HG03135 (cell line): ENCODE measurements around the gene NOBOX.
"Not testable (repeated sequence)": the region's sequence is repeated elsewhere in the genome, so short reads cannot be mapped to it uniquely, and the experiment has no call there.

Experiments
- ATAC-seq: cut with Tn5 transposase; IDR thresholded peaks from one replicate; pipeline ENCODE4 v1.9.1; 2021; ENCODE audit warnings: mild to moderate bottlenecking, moderate library complexity; ENCODE audit not compliant: unreplicated experiment

Gene NOBOX

GRCh38 chr7:144403649-144404061 lies at the start of gene NOBOX:
Gene NOBOX (minus strand): TSS chr7:144403693.
- ATAC-seq: no peak

DNA sequence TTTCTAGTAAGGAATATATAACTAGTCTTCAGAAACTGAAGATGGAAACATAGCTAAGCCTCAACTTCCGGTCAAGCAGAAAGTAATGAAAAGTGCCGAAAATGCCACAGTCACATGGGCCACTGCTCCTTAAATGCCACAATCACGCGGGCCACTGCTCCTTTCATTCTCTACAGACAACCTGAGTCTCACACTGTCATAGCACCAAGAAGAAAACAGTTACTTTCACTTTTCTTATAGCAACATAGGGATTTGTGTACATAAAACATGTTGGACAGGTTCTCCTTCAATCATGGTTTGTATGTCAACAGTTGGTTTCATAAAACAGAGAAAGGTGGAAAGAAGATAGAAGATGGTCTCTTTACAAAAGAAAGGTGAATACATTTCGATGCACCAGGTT lies 48.6 kb upstream of the NOBOX start:
- ATAC-seq: peak; percentile 90

DNA sequence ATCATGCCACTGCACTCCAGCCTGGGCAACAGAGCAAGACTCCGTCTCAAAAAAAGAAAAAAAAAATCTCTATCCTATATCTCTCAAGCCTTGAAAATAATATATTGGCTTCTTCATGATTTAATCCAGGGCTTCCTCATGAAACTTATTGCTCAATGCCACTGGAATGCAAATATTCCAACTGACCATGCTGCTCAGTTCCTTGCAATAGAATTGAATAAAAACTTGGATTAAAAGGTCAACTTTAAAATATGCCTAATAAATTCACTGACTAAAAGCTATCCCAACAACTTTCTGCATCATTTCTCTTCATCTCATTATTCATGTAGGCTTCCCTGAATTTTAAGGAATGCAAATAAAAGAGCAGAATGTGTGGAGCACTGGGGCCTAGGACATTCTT lies 42.1 kb upstream of the NOBOX start:
- ATAC-seq: no peak

GRCh38 chr7:144439717-144440205 lies 36.3 kb upstream of the NOBOX start:
- ATAC-seq: no peak

- ATAC-seq: no peak
These were observed 35.3 kb upstream of the NOBOX start for GRCh38 chr7:144438759-144439158.

GRCh38 chr7:144437370-144438191 lies 34.1 kb upstream of the NOBOX start:
- ATAC-seq: peak; percentile 59

- no peak for ATAC-seq
These were observed 33.0 kb upstream of the NOBOX start for GRCh38 chr7:144436500-144436899.

GRCh38 chr7:144428431-144428830 lies 24.9 kb upstream of the NOBOX start:
- ATAC-seq: no peak

DNA sequence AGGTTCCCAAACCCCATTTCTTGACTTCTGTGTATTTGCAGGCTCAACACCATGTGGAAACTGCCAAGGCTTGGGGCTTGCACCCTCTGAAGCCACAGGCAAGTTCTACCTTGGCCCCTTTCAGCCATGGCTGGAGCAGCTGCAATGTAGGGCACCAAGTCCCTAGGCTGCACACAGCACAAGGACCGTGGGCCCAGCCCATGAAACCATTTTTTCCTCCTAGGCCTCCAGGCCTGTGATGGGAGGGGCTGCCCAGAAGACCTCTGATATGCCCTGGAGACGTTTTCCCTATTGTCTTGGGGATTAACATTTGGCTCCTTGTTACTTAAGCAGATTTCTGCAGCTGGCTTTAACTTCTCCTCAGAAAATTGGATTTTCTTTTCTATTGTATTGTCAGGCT lies 24.0 kb upstream of the NOBOX start:
- ATAC-seq: not testable (repeated sequence)

- not testable (repeated sequence) for ATAC-seq
These were observed 15.4 kb upstream of the NOBOX start for GRCh38 chr7:144418931-144419330.

GRCh38 chr7:144416341-144416740 lies 12.8 kb upstream of the NOBOX start:
- ATAC-seq: no peak

DNA sequence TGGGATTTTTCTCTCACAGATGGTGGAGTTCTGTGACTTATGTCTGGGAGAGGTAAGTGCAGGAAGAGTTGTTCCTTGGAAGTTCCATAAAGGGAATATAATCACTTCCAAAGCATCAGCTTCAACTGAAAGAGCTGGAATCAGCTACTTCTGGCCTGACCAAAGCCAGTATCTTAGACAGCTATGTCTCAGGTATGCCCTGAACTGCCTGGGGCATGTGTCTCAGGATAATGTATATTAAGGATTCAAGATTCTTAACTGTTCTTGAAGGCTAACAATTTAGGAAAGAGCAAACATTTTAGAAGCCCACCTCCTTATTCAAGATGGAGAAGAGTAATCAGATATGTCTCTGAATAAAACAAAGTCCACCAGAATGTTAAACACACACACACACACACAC lies 12.4 kb upstream of the NOBOX start:
- no peak for ATAC-seq

DNA sequence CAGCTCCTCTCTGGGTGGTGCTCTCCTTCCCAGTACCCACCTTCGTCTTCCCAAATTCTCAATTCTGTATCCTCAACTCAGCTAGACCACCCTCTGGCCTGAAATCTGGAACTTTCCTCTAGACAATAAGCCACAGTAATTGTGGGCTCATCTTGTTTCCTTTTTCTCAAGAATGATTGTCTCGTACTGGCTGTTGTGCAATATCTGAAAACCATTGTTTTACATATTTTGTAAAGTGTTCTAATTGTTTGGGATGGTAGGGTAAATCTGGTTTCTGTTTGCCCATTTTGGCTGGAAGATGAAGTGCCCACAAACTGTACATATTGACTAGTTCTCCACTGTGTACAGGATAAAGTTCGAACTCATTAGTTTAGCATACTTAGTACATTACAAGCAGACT lies 11.3 kb upstream of the NOBOX start:
- no peak for ATAC-seq

DNA sequence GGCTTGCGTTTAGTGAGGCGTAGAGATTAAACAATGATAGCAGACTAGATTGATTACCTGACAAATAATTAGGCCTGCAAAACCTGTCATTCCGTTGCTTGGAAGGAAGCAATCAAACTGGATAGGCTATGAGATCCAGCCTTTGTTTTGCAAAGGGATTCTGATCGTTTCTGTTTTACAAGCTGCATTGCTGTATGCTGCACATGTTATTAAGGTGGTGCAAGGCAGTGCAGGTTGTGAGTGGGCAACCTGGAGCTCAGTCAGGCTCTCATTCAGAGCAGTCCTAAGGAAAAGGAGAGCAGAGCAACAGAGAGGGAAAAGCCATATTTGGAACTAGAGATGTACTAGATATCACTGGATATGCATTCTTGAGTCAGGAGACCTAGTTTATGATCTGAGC lies 6.9 kb upstream of the NOBOX start:
- no peak for ATAC-seq

- ATAC-seq: no peak
These were observed 4.6 kb upstream of the NOBOX start for GRCh38 chr7:144408121-144408520.

GRCh38 chr7:144407266-144407931 lies 3.9 kb upstream of the NOBOX start:
- no peak for ATAC-seq

- no peak for ATAC-seq
These were observed 1.5 kb upstream of the NOBOX start for GRCh38 chr7:144404946-144405345.

DNA sequence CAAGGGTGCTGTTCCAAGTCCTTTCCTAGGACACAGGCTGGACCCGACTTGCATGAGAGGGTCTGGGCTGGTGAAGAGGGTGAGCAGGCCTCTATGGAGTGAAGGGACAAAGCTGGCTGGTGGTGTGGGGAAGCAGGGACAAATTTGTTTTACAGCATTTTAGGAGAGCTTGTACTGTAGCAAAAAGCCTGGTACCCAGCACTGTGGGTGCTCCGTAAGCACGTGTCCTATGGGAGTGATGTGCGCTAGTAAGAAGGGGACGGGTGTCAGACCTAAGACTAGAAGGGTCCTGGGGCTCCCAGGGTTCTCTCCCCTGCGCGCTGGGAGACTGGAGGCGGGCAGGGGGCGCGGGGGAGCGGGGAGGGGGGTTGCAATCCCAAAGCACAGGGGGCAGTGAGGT lies 391 bp downstream of the NOBOX start:
- no peak for ATAC-seq

- no peak for ATAC-seq
These were observed 2.0 kb downstream of the NOBOX start for GRCh38 chr7:144401490-144401889.

DNA sequence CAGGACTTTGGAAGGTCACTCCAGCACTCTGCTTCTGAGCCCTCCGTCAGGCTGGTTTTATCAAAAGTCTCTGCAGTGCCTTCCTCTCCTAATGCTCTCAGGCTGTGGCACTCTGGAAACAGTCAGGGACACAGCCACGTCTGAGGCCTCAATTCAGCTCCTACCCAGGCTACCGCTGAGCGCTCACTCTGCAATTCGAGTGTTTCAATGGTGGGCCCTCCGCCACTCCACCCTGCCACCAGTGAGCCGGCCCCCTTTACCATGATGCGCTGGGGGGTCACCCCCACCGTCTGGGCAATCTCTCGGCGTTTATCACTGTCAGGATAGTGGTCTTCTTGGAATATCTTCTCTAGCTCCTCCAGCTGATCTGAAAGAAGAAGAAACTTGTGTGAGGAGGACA lies 3.5 kb downstream of the NOBOX start:
- no peak for ATAC-seq

DNA sequence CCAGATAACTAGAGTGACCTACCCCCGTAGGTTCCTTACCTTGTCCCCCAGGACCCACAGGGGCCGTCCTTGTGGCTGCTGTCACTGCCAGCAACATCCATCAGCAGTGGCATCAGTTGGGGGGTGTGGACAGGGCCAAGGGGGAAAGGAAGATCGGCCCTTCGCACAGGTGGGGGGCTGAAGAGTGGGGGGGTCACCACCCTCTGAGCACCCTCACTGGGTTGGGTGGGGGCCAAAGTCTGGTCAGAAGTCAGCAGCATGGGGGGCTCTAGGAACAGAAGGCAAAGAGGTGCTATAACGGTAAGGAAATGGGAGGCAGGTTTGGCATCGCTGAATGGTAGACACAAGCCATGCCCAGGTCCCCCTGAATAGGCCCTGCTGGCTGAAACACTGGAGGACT lies 4.6 kb downstream of the NOBOX start:
- no peak for ATAC-seq

DNA sequence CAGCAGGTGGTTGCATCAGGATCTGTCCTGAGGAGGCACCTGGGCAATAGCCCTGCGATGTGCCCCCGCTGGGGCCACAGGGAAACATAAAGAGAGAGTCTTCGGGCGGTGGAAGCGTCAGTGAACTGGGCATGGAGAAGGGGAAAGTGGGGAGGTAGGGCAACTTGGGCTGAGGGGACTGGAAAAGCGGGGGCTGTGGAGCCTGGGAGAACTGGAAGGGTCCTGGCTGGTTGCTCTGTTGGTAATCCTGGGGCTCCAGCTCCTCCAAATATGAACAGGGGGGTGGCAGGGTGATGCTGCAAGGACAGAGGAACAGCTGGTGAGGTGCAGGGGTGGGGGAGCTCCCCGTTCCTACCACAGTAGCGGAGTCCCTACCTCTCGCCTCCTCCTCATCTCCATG lies 5.2 kb downstream of the NOBOX start:
- ATAC-seq: no peak
